Activated T-cell treated with anti-CD3 and anti-CD28 coated beads for 4 hours (primary cell): ENCODE data around the gene FRMD4A.

ENCODE experiments used
- DNase-seq: peaks from one replicate; pipeline ENCODE4 v3.0.0-alpha.2; 2020

FRMD4A gene

GRCh38 chr10:13654846-13655245 is 675.9 kb downstream of the FRMD4A start:
- DNase-seq, result no peak

GRCh38 chr10:13654118-13654830 is 676.5 kb downstream of the FRMD4A start:
- DNase-seq, result no peak

- no peak for DNase-seq
These were observed 677.9 kb downstream of the FRMD4A start for GRCh38 chr10:13652860-13653259.

- DNase-seq, result no peak
These were observed 678.6 kb downstream of the FRMD4A start for GRCh38 chr10:13651969-13652720.

GRCh38 chr10:13650961-13651360 is 679.8 kb downstream of the FRMD4A start:
- DNase-seq, result no peak

GRCh38 chr10:13649844-13650520 is 680.7 kb downstream of the FRMD4A start:
- no peak for DNase-seq

- DNase-seq, result no peak
These were observed 682.3 kb downstream of the FRMD4A start for GRCh38 chr10:13648425-13648824.

GRCh38 chr10:13644866-13645265 is 685.9 kb downstream of the FRMD4A start:
- DNase-seq, result no peak

GRCh38 chr10:13643016-13643415 is 687.7 kb downstream of the FRMD4A start:
- no peak for DNase-seq

- no peak for DNase-seq
These were observed 688.4 kb downstream of the FRMD4A start for GRCh38 chr10:13642293-13642692.

GRCh38 chr10:13637894-13638293 is 692.8 kb downstream of the FRMD4A start:
- DNase-seq, result no peak

GRCh38 chr10:13637303-13637856 is 693.3 kb downstream of the FRMD4A start:
- DNase-seq, result no peak

GRCh38 chr10:13636776-13637175 is 693.9 kb downstream of the FRMD4A start:
- DNase-seq, result no peak

GRCh38 chr10:13634207-13634606 is 696.5 kb downstream of the FRMD4A start:
- DNase-seq, result no peak

- no peak for DNase-seq
These were observed 697.0 kb downstream of the FRMD4A start for GRCh38 chr10:13633689-13634088.

GRCh38 chr10:13632884-13633440 is 697.8 kb downstream of the FRMD4A start:
- DNase-seq, result no peak

- no peak for DNase-seq
These were observed 698.3 kb downstream of the FRMD4A start for GRCh38 chr10:13632440-13632839.

- DNase-seq, result no peak
These were observed 699.1 kb downstream of the FRMD4A start for GRCh38 chr10:13631594-13631993.

- DNase-seq, result no peak
These were observed 700.5 kb downstream of the FRMD4A start for GRCh38 chr10:13630231-13630630.

- DNase-seq, result no peak
These were observed 701.6 kb downstream of the FRMD4A start for GRCh38 chr10:13629116-13629515.

- DNase-seq, result no peak
These were observed 702.1 kb downstream of the FRMD4A start for GRCh38 chr10:13628661-13629060.

GRCh38 chr10:13627459-13628310 is 703.0 kb downstream of the FRMD4A start:
- no peak for DNase-seq
